Esophagus muscularis mucosa (tissue), 4 donors: ENCODE results near the gene POLR3A. TPM values are rescaled to one million over a fixed set of nuclear protein-coding genes. Genes with fewer than 3 reads are reported as not detected.

Experiments used
- DNase-seq: peaks from one replicate; pipeline ENCODE4 v3.0.0-alpha.2; 2017; ENCODE audit errors: extremely low spot score
- H3K27ac ChIP-seq, 4 donors: fragments of 200-600 bp; sonication (generic); replicated peaks in 1 of 4; 1 replicate in 3 of 4; 2 replicates in 1 of 4; pipeline ENCODE4 v1.5.1; 2016 to 2019; ENCODE audit warnings: mild to moderate bottlenecking in 1 of 4
- H3K27me3 ChIP-seq, 4 donors: fragments of 200-600 bp; sonication (generic); one replicate each; pipeline versions ENCODE4 v1.5.1 to v1.6.0; 2016 to 2019
- H3K36me3 ChIP-seq, 4 donors: fragments of 200-600 bp; sonication (generic); one replicate each; pipeline ENCODE4 v1.5.1; 2016 to 2019
- H3K4me1 ChIP-seq, 4 donors: fragments of 200-600 bp; sonication (generic); one replicate each; pipeline ENCODE4 v1.5.1; 2016 to 2019
- H3K4me3 ChIP-seq, 4 donors: fragments of 200-600 bp; sonication (generic); 1 replicate in 2 of 4; 2 replicates in 2 of 4; pipeline ENCODE4 v1.5.1; 2016 to 2019; ENCODE audit warnings: mild to moderate bottlenecking in 4 of 4, moderate library complexity in 1 of 4
- H3K9me3 ChIP-seq, 4 donors: fragments of 200-600 bp; sonication (generic); 1 replicate in 3 of 4; 2 replicates in 1 of 4; pipeline ENCODE4 v1.5.1; 2016 to 2019
- CTCF ChIP-seq, 3 experiments: fragments of 200-600 bp in 2 of 3; fragments of 450-650 bp in 1 of 3; sonication (generic) in 2 of 3; IDR thresholded peaks; one replicate each; pipeline ENCODE4 v1.5.1; 2017 to 2019; ENCODE audit warnings: antibody characterized with exemption in 3 of 3, mild to moderate bottlenecking in 2 of 3, moderate library complexity in 1 of 3
- EP300 ChIP-seq: sonication (generic); formaldehyde crosslinking; IDR thresholded peaks from one replicate; pipeline ENCODE4 v1.6.1; 2017; ENCODE audit warnings: antibody characterized with exemption
- POLR2A ChIP-seq: fragments of 450-650 bp; IDR thresholded peaks from one replicate; pipeline ENCODE4 v1.6.1; 2017; ENCODE audit warnings: antibody characterized with exemption, moderate library complexity, mild to moderate bottlenecking, low read depth
- POLR2AphosphoS5 ChIP-seq, 2 donors: sonication (generic); formaldehyde crosslinking; IDR thresholded peaks; one replicate each; pipeline ENCODE4 v1.6.1; 2017; ENCODE audit warnings: antibody characterized with exemption in 2 of 2
- WGBS: methylation state at CpG from one replicate; pipeline ENCODE4 v1.1.5; 2018; 5-methylcytosine and 5-hydroxymethylcytosine counted together
- intact Hi-C: fragments of 100-400 bp; cut with DNase I; formaldehyde crosslinking; loops from one replicate; pipeline ENCODE4 v1.15.1; 2023
- small RNA-seq, 3 donors: library from RNA; depleted of rRNA; stranded (forward); fragments of <200 nt; gene quantifications; one replicate each; pipeline ENCODE3, GENCODE V24; 2016
- total RNA-seq, 4 donors: library from RNA; depleted of rRNA; stranded (reverse); fragments of >200 nt; gene quantifications; one replicate each; pipeline versions ENCODE4 v1.1.0 to v1.2.1, GENCODE V29; 2016

POLR3A gene
- total RNA-seq, 4 donors from 2014 or later: 9.3 to 12.8 (median 9.9) TPM

- H3K4me1 ChIP-seq: peaks cover 27 to 89% (median 77%) of the 10 kb centered on the region in 4 donors
- 77% methylated on average over 7 of the region's 8 CpGs for WGBS
- H3K27ac ChIP-seq: no peak overlapping the region
- H3K4me3 ChIP-seq: no peak overlapping the region
- DNase-seq: no peak
- intact Hi-C loops: no loop called here
- no peaks in the 10 kb centered on the region for H3K36me3 ChIP-seq
- no peaks in the 10 kb centered on the region for H3K9me3 ChIP-seq
- TF ChIP-seq CTCF (IDR thresholded peaks at IDR 0.05) (no peak), EP300 (no peak), POLR2AphosphoS5 (IDR thresholded peaks at IDR 0.05) (no peak), POLR2A (no peak)
- H3K27me3 ChIP-seq: no peaks in the 10 kb centered on the region
Measured at GRCh38 chr10:77922566-77923179, 106.6 kb downstream of the POLR3A start.

- intact Hi-C loops: no loop called here
- Histone ChIP-seq H3K27ac (no peak overlapping the region), H3K4me3 (no peak overlapping the region), H3K27me3 (no peaks in the 10 kb centered on the region), H3K4me1 (peaks cover 23 to 83% (median 71%) of the 10 kb centered on the region in 4 donors), H3K36me3 (no peaks in the 10 kb centered on the region), H3K9me3 (no peaks in the 10 kb centered on the region)
- TF ChIP-seq EP300: no peak
- no peak for TF ChIP-seq CTCF (IDR thresholded peaks at IDR 0.05)
- no peak for TF ChIP-seq POLR2A
- no peak for TF ChIP-seq POLR2AphosphoS5 (IDR thresholded peaks at IDR 0.05)
- WGBS: 97% methylated on average over 5 of the region's 5 CpGs
- no peak for DNase-seq
Measured at GRCh38 chr10:77922055-77922454, 107.3 kb downstream of the POLR3A start.

- H3K27ac ChIP-seq: no peak overlapping the region
- WGBS: 80% methylated on average over 7 of the region's 7 CpGs
- no peaks in the 10 kb centered on the region for H3K36me3 ChIP-seq
- H3K4me1 ChIP-seq: peaks cover 22 to 80% (median 71%) of the 10 kb centered on the region in 4 donors
- no peak for DNase-seq
- intact Hi-C loops: no loop called here
- H3K9me3 ChIP-seq: no peaks in the 10 kb centered on the region
- no peak overlapping the region for H3K4me3 ChIP-seq
- no peak for TF ChIP-seq POLR2AphosphoS5 (IDR thresholded peaks at IDR 0.05)
- H3K27me3 ChIP-seq: no peaks in the 10 kb centered on the region
Measured at GRCh38 chr10:77921395-77921794, 107.9 kb downstream of the POLR3A start.

- Histone ChIP-seq H3K27ac (peak overlapping the region in 1 of 4 donors; percentile 36), H3K9me3 (no peaks in the 10 kb centered on the region), H3K4me3 (no peak overlapping the region), H3K36me3 (no peaks in the 10 kb centered on the region), H3K27me3 (no peaks in the 10 kb centered on the region), H3K4me1 (peaks cover 17 to 76% (median 73%) of the 10 kb centered on the region in 4 donors)
- 68% methylated on average over 4 of the region's 4 CpGs for WGBS
- DNase-seq: no peak
- intact Hi-C loops: no loop called here
- TF ChIP-seq POLR2A (no peak), CTCF (IDR thresholded peaks at IDR 0.05) (no peak), EP300 (no peak), POLR2AphosphoS5 (IDR thresholded peaks at IDR 0.05) (no peak)
Measured at GRCh38 chr10:77920495-77920894, 108.8 kb downstream of the POLR3A start.

GRCh38 chr10:77919713-77920108 lies 109.6 kb downstream of the POLR3A start:
- H3K4me1 ChIP-seq: peaks cover 9 to 76% (median 73%) of the 10 kb centered on the region in 4 donors
- no peak for TF ChIP-seq EP300
- no peak for TF ChIP-seq POLR2A
- no peak for TF ChIP-seq CTCF (IDR thresholded peaks at IDR 0.05)
- TF ChIP-seq POLR2AphosphoS5 (IDR thresholded peaks at IDR 0.05): no peak
- WGBS: 43% methylated on average over 4 of the region's 4 CpGs

More at GRCh38 chr10:77919713-77920108, 109.6 kb downstream of the POLR3A start:
- no peaks in the 10 kb centered on the region for H3K27me3 ChIP-seq
- intact Hi-C loops: no loop called here
- no peaks in the 10 kb centered on the region for H3K36me3 ChIP-seq
- no peaks in the 10 kb centered on the region for H3K9me3 ChIP-seq
- peak overlapping the region in 1 of 4 donors; percentile 36 for H3K27ac ChIP-seq
- no peak for DNase-seq
- no peak overlapping the region for H3K4me3 ChIP-seq

Small RNA genes lying within 50 kb of the gene (small RNA-seq; reads per million reads assigned to genes)
- 0 reads per million in 3 donors for gene RF00017

Other genes with a start within 250 kb of the POLR3A start
- gene DLG5, start 102.8 kb downstream of the POLR3A start, total RNA-seq: 100 to 1,000 TPM in 1 of 4 donors, 10 to 100 TPM in 3; 55.7 to 120 (median 76.6) TPM
- gene RPS24, start 4.3 kb upstream of the POLR3A start, total RNA-seq: 1,000 to 10,000 TPM; 1,283 to 2,770 (median 2,221) TPM